HG02840 (cell line): ENCODE results near the gene PITPNC1.
"Not testable (repeated sequence)": the region's sequence is repeated elsewhere in the genome, so short reads cannot be mapped to it uniquely, and the experiment has no call there.

Experiments used
- ATAC-seq: cut with Tn5 transposase; IDR thresholded peaks from one replicate; pipeline ENCODE4 v1.9.1; 2021; ENCODE audit warnings: mild to moderate bottlenecking, moderate library complexity, moderate number of reproducible peaks; ENCODE audit not compliant: unreplicated experiment, low FRiP score

The PITPNC1 gene

DNA sequence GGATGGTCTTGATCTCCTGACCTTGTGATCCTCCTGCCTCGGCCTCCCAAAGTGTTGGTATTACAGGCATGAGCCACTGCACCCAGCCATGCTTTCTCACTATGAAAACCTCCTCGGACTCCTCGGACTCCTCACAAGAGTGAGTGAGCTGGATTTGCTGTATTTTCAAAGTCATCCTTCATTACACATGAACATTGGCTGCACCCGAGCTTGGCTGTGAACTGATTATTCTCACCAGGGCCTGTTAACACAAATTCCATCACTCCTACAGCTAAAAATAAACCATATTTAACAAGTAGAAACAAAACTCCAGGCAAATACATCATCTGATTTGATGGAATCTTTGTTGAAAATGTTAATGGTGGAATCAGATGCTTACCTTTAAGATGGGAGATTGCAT is 50.3 kb downstream of the PITPNC1 start:
- no peak for ATAC-seq

DNA sequence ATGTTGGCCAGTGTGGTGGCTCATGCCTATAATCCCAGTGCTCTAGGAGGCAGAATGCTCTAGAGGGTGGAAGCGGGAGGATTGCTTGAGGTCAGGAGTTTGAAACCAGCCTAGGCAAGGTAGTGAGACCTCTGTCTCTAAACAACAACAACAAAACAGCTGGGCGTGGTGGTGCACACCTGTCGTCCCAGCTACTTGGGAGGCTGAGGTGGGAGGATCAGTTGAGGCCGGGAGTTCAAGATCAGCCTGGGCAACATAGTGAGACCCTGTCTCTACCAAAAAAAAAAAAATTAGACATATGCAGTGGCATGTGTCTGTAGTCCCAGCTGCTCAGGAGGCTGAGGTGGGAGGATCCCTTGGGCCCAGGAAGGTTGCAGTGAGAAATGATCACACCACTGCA is 53.4 kb downstream of the PITPNC1 start:
- ATAC-seq: not testable (repeated sequence)

DNA sequence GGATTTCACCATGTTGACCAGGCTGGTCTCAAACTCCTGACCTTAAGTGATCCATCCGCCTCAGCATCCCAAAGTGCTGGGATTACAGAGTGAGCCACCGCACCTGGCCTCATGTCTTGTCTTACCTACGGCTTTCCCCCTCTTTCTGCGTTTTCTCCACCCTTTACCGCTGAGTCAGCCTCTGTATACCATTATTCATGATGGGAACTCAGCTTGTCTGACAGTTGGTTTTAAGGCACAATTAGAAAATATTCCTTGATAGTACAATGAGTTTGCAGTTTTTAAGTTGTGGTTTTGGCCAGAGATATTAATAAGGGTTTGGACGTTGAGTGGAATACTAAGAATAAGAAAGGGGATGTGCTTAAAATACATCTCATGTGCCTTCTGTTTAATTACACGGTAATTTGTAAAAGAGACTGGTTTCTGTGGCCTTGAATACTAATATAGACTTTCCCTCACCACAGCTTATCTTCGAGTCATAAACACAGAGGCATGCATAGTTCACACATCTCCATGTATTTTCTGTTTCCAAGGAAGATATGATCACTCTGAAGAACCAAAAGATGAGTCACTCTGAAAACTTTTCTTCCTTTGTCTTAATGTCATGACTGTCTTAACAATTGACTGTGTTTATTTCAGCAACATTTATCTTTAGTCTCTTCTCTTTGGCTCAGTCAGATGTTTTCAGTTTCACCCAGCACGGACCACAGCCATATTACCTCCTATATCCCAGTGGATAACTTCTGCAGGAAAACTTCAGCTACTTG is 54.4 kb downstream of the PITPNC1 start:
- ATAC-seq: no peak

DNA sequence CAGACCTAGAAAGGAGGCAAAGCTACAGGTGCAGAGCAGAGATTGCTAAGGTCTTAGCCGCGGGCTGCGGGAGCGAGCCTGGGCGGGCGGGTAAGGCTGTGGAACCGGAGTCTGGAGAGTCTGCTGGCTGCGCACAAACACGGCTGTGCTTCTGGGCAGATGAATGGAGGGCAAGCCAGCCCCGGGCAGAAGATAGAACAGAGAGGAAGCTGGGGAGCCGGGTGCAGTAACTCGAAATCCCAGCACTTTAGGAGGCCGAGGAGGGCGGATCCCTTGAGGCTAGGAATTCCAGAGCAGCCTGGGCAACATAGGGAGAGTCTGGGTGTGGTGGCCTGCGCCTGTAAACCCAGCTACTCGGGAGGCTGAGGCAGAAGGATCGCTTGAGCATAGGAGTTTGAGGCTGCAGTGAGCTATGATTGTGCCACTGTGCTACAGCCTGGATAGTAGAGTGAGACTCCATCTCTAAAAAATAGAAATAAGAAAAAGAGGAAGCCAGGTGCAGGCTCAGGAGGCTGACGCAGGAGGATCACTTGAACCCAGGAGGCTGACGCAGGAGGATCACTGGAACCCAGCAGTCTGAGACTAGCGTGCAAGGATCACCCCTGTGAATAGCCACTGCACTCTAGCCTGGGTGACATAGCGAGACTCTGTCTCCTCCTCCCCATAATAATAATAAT is 56.3 kb downstream of the PITPNC1 start:
- ATAC-seq: no peak

DNA sequence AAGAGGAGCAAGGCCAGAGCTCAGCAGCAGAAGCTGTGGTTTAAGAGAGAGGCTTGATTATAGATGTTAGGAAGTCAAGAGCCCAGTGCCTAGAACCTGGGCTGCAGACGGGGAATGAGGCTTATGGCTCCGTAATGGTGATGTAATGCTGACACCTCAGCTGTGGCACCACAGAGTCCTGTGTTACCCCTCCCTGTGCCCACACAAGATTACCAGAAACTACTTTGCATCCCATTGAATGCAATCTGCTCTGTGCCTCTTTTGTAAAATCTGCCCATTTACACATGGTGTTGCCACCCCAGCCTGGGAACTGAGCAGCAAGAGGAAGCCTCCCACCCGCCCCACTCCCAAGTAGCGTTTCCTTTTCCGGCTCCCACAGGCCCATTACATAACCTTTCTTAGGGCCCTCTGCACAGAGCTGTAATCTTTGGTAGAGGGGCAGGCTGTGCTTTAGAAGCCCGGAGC is 57.0 kb downstream of the PITPNC1 start:
- no peak for ATAC-seq

DNA sequence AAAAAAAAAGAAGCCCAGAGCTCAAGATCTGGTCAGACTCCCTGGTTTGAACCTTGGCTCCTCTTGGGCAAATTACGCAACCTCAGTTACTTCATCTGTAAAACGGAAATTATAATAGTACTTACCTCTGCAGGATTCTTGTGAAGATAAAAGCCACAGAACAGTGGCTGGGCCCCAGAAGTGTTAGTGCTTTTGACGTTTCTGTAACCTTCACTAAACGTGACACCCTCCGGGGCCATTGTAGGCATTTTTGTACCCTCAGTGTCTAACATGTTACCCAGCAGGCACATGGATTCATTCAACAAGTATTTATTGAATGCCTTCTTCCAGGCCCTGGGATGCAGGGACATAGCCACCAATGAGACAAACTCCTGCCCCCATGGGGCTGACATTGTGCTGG is 58.0 kb downstream of the PITPNC1 start:
- no peak for ATAC-seq

DNA sequence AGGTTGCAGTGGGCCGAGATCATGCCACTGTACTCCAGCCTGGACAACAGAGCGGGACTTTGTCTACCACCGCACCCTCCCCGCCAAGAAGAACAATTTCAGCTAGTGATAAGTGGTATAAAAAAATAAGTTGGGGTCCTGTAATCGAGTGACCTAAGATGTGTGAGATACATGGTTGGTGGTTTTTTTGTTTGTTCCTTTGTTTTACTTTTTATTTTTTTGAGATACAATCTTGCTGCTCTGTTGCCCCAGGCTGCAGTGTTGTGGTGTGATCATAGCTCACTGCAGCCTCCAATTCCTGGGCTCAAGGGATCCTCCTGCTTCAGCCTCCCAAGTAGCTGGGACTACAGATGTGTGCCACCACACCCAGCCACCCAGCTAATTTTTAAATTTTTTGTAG is 58.7 kb downstream of the PITPNC1 start:
- ATAC-seq: no peak

DNA sequence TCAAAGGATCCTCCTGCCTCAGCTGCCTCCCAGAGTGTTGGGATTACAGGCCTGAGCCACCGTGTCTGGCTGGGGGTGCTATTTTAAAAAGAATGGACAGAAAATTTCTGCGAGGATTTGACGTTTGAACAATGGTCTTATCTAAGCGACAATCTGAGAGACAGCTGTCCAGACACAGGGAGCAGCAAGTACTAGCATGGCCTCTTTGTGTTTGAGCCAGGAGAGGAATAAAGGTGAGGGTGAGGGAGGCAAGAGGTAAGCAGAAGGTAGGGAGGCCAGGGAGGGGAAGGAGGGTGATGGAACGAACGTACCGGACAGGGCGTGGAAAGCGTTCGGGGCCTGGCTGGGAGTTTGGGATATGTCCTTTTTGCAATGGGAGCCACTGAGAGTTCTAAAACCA is 59.2 kb downstream of the PITPNC1 start:
- no peak for ATAC-seq

DNA sequence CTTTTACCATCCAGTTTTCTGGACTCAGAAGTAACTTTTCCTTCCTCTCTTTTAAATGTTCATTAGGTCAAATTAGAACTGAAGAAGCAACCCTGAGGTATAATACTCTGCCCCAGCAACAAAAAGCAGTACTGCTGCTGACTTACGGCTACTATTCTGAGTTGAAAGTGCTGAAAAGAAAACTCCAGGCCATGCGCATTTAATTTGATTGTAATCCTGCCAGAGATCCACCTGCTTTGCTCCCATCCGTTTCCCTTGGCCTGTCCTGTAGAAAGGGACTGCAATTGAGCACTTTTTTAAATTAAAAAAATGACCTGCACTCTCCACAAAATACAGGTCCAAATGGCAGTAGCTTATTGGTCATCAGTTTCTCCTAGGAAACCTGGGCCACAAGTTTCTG is 61.6 kb downstream of the PITPNC1 start:
- ATAC-seq: no peak

DNA sequence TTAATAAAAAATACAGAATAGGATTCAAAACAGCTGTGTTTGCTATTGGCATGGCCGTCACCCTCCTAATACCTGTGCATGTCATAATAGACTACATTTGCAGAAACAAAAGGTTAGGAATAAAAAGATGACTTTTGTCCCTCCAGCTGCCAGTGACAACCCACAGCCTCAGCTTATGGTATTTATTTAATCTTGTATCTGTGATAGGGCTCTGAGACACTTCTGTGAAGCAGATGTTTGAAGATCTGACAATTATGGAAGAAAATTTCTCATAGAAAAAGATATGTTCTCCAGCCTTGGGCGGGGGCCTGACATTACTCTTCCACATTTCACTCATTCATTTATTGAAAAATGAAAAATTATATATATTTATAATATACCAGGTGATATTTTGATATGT is 62.2 kb downstream of the PITPNC1 start:
- ATAC-seq: no peak

DNA sequence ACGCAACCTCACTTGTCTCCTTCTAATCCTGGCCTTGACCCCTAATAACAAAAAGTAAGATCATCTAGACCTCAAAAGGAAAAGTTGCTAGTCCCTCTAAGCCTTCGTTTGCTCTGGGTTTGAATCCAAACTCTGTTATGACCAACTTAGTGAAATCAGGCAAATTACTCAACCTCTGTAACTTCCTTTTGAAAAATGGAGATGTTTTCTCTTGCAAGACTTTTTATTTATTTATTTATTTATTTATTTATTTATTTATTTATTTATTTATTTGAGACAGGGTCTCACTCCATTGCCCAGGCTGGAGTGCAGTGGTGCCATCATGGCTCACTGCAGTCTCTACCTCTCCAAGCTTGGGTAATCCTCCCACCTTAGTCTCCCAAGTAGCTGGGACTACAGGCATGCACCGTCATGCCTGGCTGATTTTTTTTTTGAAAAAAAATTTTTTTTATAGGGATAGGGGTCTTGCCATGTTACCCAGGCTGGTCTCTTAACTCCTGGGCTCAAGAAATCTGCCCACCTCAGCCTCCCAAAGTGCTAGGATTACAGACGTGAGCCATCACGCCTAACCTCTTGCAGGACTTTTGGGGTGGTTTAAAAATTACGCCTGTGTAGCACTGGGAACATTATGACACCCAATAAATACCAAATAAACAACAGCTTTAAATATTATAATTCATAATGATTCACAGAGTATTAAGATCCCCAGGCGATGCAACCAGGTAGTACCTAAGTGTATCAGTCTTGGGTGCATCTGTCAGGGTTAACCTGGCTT is 63.4 kb downstream of the PITPNC1 start:
- ATAC-seq: no peak

DNA sequence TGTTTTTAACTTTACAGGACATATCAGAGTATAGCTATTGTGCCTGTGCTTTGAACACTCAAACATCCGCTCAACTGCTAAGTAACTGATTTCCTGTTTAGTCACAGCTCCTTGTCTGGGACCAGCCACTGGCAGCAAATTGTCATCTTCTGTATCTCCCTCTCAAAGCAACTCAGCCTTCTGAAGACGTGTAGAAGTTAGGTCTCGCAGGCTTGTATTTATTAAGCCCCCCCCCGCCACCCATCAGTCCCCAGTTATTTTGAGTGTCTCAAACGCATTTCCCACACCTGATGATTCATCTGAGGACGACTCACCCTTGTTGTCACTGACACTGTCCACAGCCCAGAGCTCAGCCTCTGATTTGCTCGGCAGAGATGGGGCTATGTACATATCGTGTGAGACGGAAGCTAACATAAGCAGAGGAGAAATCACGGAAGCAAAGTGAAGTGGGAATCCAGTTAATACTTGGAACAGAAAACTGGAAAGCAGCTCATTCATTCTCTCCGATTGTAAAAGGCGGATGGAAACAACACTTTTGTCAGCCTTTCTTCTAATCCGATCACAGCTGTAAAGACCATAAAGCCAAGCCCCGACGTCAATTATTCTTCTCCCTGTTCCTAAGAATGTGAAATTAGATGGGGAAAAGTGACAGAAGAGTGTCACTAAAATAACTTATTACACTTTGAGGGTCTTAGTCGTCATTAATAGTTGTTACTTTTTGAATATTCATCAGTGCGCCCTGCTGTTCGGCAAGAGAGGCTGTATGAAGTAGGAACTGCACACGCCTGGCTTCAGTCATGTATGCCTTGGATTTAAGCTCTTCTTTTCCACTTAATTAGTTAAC is 64.2 kb downstream of the PITPNC1 start:
- no peak for ATAC-seq

DNA sequence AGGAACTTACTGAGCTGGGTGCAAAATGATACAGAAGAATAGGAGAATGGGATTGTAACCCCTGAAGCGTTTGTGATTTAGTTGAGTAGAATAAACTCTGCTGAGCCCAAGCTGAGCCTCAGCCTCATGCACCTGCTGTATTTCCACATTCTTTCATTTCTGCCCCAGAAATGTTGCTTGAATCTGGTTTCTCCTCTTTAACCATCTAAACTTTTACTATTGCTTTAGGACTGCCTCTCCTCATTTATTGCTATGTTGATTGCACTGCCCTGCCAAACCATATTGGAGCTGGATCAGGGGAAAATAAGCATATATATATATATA is 64.8 kb downstream of the PITPNC1 start:
- no peak for ATAC-seq

DNA sequence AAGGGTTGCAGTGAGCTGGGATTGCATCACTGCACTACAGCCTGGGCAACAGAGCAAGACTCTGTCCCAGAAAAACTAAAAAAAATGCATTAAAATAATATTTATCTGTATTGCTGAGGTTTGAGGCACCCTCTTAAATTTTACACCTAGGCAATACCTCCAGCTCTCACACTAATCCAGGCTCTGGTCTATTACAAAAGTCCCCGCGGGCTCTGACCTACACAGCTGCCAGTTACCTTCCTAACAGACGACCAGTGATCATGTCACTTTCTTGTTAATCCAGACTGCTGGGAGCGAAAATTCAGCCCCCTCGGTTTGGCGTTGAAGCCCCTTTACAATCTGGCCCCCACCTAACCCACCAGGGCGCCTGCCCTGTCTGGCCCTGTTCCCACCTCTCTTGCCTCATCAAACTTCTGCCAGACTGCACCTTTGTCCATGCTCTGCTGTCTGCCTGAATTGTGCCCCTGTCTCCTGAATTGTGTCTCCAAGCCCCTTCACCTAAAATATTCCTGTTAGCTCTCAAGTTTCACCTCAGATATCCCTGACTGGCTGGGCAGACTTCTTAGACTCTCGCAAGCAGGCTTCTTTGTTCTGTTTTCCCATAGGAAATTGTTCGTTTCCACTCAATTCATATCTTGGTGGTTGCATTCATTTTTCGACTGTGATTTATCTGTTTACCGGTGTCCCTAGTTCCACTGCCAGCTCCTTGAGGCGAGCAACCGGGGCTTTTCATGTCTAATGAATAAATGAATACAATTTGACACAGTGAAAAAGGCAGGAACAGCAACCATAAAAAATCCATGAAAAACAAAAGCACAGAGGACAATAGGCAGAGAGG is 65.9 kb downstream of the PITPNC1 start:
- ATAC-seq: no peak

DNA sequence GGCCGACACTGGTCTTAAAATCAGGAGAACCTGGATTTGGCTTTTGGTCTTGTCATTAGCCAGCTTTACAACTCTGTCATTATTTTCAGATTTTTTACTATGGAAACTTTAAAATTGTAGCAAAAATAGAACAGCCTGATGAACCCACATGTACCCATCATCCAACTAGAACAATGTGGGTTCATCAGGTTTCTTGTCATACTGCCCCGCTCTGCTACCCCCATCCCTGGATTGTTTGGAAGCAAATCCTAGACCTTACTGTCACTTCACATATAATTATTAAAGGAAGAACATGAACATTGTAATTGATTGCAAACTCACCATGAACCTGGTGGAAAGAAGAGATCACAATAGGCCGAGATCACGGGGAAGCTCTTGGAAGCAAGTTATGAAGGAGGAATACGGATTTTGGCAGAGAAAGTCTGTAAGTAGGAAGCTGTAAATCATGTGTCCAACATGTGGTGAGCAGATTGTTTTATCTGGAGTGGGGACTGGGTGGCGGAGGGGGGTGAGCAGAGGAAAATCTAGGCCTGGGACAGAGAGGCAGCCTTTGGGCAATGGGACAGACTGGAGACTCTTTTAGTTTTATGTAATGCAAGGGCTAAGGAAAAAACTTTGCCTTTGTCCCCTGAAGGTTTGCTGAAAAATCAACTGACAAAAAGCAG is 67.0 kb downstream of the PITPNC1 start:
- no peak for ATAC-seq

DNA sequence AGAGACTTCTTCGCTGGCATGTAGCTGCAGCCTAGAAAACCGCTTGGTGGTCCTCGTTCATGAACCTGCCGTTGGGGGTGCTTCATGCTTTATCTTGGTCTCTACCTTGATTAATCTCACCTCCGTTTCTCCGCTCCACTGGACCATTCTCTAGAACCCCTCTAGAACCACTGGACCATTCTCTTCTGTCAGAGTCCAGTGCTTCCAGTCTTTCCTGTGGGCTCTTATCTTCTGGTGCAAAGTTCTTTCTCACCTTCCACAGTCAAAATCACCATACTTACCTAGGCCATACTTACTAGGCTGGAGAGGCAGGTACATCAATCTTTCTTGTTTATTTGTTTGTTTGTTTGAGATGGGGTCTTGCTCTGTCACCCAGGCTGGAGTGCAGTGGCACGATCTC is 71.4 kb downstream of the PITPNC1 start:
- no peak for ATAC-seq

DNA sequence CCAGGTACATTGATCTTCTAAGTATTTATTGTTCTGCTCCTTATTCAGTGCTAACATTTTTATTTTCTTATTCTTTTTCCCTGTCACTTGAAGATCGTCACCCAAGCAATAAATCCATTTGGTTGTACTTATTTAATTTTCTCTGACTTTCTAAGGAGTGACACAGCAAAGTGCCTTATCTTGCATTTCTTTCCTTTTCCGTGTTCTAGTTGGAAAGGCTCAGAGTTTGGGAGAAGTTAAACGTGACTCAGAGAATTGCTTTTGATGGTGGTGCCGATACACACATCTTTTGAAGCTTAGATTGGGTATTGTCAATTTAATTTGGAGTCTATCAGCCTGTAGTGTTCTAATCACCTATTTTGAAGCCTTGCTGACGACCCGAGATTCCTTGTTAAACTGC is 72.0 kb downstream of the PITPNC1 start:
- ATAC-seq: no peak

DNA sequence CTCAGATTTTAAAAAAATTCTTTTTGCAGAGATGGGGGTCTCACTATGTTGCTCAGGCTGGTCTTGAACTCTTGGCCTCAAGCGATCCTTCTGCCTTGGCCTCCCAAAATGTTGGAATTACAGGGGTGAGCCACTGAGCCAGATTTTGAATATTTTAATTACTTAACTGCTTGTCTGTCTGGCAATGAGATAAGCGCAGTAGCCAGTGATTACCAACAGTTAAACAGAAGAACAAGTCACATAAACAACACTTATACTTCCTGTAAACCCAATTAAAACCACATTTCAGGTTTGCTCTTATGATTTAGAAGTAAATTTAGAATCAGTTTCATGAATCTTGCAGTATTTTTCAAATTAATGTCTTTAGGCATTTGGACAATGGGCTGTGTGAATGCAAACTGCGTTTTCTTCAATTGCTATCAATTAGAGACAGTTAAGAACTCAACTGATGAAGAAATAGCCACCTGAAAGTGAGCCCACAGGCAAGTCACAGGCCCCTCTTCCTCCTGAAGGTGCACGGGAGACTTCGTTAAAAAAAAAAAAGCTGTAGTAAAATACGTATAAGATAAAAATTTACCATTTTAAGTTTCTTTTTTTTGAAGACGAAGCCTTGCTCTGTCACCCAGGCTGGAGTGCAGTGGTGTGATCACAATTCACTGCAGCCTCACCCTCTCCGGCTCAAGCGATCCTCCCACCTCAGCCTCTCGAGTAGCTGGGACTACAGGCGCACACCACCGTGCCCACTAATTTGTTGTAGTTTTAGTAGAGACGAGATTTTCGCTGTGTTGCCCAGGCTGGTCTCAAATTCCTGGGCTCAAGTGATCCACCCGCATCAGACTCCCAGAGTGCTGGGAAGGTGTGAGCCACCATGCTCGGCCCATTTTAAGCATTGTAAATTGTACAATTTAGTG is 73.0 kb downstream of the PITPNC1 start:
- ATAC-seq: no peak
